Tibial nerve (tissue), 3 donors: Measurements from ENCODE around the gene TNS3.

ENCODE experiments used
- POLR2A ChIP-seq, 2 donors: fragments of 450-650 bp; IDR thresholded peaks; one replicate each; pipeline ENCODE4 v1.6.1; 2017; ENCODE audit warnings: antibody characterized with exemption in 2 of 2, mild to moderate bottlenecking in 2 of 2, moderate library complexity in 2 of 2
- TF ChIP-seq, protein P1 (sequence below), 5 experiments: fragments of 200-600 bp in 3 of 5; fragments of 450-650 bp in 2 of 5; sonication (generic) in 3 of 5; IDR thresholded peaks; one replicate each; pipeline ENCODE4 v1.5.1; 2016 to 2019; ENCODE audit warnings: antibody characterized with exemption in 5 of 5, mild to moderate bottlenecking in 3 of 5, moderate library complexity in 2 of 5

DNA sequence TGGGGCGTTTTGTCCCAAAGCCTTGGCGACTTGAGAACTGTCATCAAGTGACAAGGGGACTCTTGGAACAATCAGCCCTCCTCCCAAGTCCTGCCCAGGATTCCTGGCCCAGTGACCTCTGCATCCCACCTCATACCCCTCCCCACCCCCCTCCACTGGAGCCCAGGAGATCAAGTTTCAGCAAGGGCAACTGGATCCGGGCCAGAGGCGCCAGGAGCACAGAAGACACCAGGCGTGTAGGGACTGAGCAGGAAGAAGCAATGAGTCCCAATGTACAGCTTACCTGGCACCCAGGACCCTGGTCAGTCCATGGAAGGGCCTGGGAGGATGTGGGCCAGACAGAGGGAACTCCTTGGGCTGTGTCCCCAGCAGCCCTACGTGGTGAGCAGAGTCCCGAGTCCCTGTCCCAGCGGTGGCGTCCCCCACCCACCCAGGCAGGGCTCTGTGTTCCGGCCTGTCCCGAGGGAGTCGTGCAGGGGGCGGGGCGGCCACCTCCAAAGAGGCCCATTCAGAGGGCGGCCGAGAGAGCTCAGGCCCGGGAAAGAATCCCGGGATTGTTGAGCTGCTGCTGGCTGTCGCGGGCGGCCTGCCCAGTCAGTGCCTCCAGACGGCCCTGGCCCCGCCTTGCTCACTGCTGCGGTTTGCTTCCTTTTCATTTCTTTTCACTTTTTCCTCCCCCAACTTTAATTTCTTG, 254.1 kb downstream of the TNS3 start:
- peak in 1 of 2 donors; percentile 31 for TF ChIP-seq POLR2A (IDR thresholded peaks at IDR 0.05)
- TF ChIP-seq, protein P1, sequence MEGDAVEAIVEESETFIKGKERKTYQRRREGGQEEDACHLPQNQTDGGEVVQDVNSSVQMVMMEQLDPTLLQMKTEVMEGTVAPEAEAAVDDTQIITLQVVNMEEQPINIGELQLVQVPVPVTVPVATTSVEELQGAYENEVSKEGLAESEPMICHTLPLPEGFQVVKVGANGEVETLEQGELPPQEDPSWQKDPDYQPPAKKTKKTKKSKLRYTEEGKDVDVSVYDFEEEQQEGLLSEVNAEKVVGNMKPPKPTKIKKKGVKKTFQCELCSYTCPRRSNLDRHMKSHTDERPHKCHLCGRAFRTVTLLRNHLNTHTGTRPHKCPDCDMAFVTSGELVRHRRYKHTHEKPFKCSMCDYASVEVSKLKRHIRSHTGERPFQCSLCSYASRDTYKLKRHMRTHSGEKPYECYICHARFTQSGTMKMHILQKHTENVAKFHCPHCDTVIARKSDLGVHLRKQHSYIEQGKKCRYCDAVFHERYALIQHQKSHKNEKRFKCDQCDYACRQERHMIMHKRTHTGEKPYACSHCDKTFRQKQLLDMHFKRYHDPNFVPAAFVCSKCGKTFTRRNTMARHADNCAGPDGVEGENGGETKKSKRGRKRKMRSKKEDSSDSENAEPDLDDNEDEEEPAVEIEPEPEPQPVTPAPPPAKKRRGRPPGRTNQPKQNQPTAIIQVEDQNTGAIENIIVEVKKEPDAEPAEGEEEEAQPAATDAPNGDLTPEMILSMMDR (IDR thresholded peaks at IDR 0.05) = no peak
